GM12892 (cell line): Measurements from ENCODE around the gene OCA2.

Source experiments
- POLR2AphosphoS5 ChIP-seq: IDR thresholded peaks from 2 replicates; pipeline ENCODE4 v1.6.1; 2011; ENCODE audit warnings: low read depth, low read length, control low read depth
- TAF1 ChIP-seq: IDR thresholded peaks from 2 replicates; pipeline ENCODE4 v1.6.1; 2011; ENCODE audit warnings: low read depth, mild to moderate bottlenecking, control low read depth, low read length, borderline replicate concordance

DNA sequence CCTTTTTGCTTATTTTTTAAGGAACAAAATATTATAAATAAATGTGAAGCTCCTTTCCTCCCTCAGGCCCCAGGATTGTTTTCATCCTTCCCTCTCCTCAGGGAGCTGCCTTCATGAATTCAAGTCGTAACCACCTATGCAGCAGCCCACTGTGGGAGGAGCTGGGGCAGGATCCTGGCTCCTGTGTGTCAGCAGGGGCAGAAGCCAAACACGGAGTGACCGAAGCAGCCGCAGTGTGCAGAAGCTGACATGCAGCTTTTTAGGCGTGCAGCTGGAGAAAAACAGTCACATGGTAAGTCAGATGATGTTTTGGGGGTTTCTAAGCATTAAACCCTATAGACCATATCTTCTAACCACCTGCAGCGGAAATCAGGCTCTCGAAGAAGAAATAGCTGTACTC lies 231.3 kb downstream of the OCA2 start:
- TF ChIP-seq TAF1 (no peak), POLR2AphosphoS5 (no peak)
